GM21825 (cell line): ENCODE results near the gene MOV10L1.

ENCODE experiments used
- ATAC-seq: cut with Tn5 transposase; IDR thresholded peaks from one replicate; pipeline ENCODE4 v1.9.1; 2021; ENCODE audit warnings: mild to moderate bottlenecking, moderate library complexity; ENCODE audit not compliant: unreplicated experiment

MOV10L1 gene

DNA sequence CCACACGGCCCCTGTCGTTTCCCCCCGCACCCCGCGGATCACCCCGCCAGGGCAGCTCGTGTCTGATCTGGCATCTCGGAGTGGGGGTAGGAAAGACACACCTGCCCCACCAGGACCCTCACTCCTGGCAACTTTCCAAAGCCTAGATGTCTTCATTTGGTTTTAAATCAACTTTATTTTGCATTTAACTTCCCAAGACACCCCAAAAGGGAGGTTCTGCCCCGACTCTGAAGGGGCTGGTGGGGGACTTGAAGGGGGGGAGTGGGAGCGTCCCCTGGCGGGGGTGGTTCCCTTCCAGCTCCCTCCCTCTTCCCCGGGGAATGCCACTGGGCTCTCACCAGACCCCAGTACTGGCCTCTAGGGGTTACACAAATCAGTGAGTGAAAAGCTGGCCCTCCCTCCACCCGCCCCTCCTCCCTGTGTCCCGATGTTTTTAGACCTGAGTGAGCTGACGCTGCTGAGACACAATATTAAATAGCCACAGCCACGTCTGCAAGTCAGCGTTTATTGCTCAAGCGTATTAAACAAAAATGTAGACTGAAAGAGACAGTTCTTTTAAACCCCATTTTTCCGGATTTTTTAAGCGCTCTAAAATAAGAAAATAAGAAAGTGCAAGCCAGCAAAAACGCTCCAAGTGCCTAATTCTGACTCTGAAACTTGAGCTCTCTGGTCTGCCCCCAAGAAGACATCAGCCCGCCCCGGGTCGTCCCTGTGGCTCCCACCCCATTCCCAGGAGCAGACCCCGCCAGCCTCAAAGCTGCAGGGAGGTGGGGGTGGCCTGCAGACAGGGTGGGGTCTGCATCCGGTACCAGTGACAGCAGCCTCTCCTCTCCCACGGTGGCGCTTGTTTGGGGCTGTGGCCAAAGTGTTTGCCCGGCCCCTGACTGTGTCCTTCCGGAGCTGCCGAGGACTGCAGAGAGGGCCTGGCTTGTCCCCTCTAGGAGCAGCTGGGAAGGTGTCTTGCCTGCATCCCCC is 30.6 kb upstream of the MOV10L1 start:
- no peak for ATAC-seq

DNA sequence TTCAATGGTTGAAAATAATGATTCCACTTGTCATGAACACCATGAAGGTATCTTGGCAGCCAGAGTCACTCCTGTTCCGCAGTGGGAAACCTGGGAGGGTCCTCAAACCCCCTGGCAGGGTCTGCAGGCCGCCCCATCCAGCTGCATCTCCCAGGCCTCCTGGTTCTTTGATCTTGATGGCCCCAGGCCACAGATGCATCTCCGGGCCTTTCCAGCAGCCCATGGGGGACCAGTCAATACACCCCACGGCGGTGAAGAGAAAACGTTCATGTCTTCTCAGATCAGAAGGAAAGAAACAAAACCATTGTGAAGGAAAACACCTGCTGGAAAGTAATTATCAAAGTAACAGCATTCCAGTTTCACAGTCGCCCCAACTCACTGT is 29.9 kb upstream of the MOV10L1 start:
- no peak for ATAC-seq

DNA sequence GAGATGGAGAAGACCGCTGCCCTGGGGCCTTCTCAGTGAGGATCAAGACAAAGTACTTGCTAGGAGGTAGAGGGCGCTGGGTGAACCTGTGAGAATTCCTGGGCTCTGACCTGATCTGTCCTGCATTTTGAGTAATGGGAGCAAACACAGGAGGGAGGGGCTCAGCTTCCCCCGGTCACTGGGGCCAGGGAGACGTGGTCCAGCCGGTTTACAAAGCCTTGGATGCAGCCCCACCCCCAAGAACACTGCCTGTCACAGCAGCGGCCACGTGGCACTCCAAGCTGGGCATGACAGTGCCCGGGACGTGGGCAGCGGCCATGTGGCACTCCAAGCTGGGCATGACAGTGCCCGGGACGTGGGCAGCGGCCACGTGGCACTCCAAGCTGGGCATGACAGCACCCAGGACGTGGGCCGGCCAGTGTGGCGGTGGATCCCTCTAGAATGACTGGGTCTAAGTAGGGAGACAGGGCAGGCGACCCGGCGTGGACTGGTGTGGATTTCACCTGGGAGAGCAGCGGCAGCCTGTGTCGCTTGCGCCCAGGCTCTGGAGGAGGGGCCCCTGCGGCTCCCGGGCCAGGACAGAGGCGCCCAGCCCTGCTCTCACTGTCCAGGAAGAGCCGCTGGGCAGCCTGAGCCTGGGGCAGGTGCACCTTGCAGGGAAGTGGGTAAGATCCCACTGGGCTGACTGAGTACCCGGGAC is 29.2 kb upstream of the MOV10L1 start:
- ATAC-seq, result no peak

DNA sequence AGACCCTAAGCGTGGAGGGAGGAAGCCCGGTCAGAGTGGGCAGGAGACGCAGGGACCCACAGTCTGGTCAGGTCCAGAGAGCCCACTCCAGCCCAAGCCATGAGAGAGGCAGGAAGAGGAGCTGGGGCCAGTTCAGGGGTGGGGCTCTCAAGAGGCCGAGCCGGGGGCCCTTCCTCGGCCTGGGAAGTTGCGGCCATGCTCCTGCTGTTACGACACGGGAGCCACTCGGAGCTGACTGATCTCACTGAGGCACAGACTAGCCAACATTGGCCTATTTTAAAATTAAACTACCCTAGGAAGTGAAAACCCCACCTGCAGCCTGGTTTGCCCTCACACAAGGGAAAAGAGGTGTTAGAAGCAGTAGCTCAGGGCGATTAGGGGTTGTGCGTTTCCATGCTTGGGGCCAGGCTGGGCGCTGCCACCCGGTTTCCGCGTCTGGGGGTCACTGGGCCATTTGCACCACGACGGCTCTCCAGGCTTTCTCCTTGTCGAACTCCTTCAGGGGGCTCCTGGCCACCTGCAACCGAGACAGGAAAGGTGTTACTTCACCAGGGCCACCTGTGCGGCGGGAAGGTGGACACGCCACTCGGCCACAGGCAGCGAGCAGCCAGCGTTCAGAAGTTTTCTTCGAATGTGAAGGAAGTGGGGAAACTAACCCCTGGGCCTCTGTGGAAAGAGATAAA is 28.5 kb upstream of the MOV10L1 start:
- ATAC-seq, result no peak

DNA sequence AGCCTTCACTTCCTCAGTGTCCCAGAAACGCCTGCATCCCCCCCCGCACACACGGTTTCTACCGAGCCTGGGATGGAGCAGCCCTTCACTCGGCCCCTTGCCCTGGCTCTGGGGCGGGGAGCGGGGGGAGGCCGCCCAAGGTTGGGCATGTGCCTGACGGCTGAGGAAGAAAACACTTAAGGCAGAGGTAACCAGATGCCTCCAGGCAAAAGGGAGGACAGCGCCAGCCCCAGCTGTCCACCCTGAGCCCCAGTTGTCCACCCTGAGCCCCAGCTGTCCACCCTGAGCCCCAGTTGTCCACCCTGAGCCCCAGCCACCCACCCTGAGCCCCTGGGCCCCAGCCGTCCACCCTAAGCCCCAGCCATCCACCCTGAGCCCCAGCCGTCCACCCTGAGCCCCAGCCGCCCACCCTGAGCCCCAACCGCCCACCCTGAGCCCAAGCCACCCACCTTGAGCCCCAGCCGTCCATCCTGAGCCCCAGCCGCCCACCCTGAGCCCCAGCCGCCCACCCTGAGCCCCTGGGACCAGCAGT is 27.9 kb upstream of the MOV10L1 start:
- ATAC-seq, result no peak

DNA sequence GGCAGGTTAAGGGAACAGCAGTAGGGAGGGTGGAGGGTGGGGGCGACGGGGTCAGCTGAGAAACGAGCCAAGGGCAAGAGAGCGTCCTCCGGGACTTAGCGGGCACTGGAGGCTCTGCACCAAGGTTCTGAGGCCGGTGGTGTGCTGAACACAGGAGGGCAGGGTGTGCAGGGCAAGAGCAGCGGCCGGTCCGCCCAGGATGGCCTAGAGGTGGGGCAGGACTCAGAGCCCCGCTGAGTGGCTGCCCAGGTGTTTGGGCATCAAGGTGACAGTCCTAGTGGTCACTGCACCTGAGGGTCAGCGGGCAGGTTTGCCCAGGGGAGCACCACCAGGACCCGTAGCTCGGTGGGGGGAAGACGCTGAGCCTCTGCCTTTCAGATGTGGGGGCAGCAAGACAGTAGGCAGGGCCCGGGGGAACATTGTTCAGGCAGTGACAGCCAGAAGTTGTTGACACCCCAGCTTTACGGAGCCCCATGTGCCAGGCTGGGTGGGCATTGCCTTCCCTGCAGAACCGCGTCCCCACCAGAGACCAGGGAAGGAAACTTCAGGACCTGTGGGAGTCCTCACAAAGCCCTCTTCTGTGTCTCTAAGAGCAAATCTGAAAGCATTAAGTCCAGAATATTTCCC is 27.2 kb upstream of the MOV10L1 start:
- ATAC-seq, result no peak

DNA sequence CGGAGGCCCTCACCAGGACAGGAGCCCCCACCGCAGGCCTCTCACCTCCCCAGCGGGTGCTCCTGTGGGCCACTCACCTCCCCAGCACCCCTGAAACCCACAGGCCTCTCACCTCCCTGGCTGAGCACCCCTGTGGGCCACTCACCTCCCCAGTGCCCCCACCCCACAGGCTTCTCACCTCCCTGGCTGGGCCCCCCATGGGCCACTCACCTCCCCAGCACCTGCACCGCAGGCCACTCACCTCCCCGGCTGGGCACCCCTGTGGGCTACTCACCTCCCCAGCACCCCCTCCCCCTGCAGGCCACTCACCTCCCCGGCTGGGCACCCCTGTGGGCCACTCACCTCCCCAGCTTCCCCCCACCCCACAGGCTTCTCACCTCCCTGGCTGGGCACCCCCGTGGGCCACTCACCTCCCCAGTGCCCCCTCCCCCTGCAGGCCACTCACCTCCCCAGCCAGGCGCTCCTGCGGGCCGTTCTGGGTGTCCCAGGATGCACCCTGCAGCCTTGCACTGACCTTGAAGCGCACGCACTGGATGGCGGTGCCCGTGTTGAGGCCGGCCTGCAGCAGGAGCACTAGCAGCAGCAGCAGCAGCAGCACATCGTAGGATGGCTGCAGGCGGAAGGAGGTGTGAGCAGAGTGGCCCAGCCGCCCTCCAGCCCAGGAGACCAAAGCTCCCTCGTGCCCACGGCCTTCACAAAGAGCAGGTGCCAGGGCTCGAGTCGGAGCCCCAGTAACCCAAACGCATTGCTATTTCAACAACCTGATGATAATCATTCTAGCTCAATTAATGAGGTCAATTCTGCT is 26.0 kb upstream of the MOV10L1 start:
- ATAC-seq, result no peak

DNA sequence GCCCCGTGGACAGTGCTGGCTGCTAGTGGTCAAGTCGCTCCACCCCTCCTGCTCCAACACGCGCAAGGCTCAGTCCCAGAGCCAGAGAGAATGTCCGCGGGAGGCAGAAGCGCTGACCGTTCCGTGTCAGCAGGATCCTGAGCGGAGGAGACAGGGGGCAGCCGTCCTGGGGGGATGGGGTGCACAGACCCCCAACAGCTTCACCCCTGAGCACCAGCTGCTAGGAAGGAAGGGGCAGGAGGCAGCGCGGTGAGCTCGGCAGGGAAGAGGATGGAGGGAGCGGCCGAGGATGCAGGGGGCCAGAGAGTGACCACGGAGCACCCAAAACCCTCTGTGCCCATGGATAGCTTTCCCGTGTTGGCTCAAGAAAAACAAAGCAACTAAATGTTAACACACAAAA is 25.4 kb upstream of the MOV10L1 start:
- ATAC-seq, result no peak

DNA sequence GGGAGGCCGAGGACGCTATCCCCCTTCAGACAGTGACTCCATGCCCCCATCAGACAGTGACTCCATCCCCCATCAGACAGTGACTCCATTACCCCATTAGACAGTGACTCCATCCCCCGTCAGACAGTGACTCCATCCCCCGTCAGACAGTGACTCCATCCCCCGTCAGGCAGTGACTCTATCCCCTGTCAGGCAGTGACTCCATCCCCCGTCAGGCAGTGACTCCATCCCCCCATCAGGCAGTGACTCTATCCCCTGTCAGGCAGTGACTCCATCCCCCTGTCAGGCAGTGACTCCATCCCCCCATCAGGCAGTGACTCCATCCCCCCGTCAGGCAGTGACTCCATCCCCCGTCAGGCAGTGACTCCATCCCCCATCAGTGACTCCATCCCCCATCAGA is 22.6 kb upstream of the MOV10L1 start:
- no peak for ATAC-seq

DNA sequence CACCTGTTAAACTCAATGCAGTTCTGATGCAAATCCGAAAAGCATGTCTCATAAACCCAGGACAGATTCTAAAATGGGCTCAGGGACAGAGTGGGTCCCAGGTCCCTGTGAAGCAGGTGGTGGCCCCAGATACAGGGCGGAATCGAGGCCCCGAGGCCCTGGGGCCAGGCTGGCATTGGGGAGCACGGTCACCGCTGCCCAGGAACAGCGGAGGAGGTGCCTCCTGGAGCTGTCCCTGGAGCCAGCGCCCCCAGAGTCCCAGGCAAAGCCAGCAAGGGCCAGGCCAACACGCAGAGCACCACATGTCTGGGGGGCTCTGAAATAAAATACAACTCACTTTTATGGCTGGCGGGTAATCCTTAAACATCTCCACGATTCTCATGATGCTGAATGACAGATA is 21.7 kb upstream of the MOV10L1 start:
- no peak for ATAC-seq

DNA sequence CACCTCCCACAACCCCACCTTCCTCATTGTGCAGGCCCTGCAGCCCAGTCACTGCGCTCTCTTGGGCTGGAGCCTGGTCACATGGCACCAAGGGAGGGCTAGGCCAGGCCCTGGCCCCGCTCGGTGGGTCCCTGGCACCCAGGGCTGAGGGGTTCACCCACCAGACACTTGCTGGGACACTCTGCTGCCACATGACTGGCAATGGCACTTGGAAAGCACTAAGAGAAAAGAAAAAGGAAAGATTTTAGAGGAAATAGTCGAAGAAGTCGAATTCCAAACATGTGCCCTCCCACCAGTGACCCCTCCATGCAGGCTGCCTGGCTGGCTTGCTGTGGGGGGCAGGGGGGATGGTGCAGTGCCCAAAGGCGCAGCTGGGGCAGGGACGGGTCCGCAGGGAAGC is 19.4 kb upstream of the MOV10L1 start:
- ATAC-seq, result no peak

DNA sequence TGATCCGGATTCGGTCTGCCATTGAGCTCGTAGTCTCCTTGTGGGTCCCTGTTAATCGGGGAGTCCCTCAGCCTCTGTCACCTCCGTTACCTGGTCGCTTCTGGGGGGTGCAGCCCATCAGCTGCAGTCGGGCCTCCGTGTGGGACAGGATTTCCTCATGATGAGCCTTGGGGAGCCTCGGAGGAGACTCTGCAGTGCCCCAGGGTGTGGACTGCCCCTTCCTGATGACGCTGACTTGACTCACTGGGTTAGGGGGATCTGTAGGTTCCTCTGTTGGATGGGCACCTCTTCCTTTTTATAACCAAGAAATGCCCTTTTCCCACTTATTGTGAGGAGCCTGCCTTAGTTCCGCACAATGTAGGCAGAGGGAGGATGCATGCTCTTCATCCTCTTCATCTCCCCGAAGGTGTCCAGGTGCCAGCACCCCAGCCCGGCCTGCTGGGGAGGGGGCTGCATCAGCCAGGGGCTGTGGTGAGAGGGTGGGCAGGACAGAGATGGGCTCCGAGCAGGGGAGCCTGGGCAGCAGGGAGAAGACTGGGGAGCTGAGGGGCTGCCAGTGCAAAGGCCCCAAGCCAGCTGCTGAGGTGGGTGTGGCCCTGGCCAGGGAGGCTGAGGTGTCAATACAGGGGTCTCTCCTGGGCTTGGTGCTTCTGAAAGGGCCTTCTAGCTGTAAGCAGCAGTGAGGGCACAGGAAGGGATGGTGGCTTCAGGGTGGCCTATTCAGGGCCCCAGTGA is 18.2 kb upstream of the MOV10L1 start:
- ATAC-seq, result no peak

DNA sequence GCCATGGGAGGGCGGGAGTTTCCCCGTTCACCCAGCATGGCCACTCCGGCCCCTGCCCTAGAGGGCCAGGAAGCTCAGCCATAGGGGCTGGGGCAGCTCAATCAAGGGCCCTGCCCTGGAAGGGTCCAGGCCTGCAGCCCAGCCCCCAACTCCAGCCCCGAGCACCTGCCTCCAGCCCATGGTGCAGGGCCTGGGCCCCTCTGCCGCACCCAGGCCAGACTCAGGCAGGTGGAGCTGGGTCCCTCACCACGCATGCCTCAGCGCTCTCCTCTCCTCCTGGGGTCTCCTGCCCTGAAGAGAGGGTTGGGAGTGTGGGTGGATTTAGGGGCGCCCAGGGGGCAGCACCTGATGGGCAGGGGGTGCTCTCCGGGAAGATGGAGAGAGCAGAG is 17.6 kb upstream of the MOV10L1 start:
- no peak for ATAC-seq

DNA sequence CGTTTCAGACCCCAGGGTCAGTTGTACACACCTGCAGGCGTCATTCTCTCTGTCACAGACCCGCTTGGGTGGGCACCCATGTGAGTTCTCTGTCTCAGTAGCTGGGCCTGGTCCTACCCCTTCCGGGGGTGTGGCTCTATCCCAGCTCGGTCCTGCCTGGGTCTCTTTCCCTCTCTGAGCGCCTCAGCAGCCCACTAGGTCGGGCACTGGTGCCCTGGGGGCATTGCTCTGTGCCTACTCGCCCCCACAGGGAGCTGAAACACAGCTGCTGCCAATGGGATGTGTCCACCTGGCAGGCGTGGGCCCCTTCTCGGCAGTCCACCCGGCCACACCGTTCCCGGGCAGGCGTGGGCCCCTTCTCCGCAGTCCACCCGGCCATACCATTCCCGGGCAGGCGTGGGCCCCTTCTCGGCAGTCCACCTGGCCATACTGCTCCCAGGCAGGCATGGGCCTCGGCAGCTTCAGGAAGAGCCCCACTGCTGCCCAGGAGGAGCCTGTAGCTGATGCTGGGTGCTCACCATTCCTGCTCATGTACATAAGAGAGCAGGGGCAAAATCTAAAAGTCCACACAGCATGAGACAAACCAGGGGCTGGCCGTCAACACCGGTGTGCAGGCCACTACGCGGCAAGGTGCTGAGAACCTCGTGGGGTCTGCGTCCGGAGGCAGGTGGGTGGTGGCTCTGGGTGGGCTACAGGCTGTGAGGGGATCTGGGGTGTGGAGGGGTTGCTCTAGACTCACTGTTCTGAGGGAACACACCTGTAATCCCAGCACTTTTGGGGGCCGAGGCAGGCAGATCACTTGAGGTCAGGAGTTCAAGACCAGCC is 16.9 kb upstream of the MOV10L1 start:
- no peak for ATAC-seq

DNA sequence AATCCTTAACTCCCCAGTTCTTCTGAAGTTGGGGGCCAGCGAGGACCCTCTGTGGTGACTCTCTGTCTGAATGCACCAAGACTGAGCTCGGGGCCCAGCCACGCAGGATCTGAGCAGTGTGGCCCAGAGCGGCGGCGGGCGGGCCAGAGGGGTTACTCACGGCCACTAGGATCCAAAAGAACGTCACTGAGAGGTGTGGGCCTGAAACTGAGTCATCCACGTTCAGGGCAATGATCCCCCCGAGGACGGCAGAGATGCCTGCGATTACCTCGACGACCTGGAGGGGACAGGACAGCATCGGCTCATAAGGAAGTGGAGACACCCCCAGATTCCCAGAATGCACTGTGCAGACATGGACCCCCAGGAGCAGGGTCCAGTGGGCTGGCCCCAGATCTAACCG is 15.8 kb upstream of the MOV10L1 start:
- no peak for ATAC-seq

DNA sequence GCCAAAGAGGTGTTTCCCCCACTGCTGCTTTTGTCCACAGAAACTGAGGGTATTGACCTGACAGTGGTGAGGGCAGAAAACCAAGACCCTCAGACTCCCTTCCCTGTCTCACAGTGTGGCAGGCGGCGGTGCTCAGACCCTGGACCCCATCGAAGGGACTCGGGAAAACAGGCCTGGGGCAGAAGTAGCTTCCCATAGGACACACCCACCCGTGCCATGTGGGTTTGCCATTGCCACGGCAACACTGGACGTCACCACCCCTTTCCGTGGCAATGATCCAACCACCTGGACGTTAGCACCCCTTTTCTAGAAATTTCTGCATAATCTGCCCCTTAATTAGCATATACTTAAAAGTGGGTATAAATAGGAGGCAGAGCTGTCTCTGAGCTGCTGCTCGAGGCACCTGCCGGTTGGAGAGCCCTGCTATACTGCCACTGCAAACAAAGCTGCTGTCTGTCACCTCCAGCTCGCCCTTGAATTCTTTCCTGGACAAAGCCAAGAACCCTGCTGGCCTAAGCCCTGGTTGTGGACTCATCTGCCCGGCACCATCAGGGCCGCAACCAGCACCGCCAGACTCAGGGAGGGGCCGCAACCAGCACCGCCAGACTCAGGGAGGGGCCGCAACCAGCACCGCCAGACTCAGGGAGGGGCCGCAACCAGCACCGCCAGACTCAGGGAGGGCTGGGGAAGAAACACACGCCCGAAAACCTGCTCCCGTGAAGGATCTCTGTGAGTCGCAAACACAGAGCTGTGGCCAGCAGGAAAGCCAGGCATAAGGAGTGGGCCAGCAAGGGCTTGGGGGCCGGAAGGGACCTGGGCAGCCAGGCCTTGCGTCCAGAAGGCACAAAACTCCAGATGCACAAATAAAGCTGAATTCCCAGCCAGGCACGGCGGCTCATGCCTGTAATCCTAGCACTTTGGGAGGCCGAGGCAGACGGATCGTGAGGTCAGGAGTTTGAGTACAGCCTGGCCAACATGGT is 15.0 kb upstream of the MOV10L1 start:
- ATAC-seq, result no peak
